ENCODE results near the gene RBKS.

- no peak for TF ChIP-seq CTCF (IDR thresholded peaks at IDR 0.05)
- TF ChIP-seq POLR2A (IDR thresholded peaks at IDR 0.05): no peak
These were observed 3.9 kb downstream of the RBKS start for GRCh38 chr2:27886322-27886721.
